ENCODE data around the gene PCSK4. TPM values are rescaled to one million over a fixed set of nuclear protein-coding genes. Genes with fewer than 3 reads are reported as not detected.

The PCSK4 gene
- total RNA-seq, 4 donors from 2014 or later = 2.8 to 10.4 (median 6.3) TPM

DNA sequence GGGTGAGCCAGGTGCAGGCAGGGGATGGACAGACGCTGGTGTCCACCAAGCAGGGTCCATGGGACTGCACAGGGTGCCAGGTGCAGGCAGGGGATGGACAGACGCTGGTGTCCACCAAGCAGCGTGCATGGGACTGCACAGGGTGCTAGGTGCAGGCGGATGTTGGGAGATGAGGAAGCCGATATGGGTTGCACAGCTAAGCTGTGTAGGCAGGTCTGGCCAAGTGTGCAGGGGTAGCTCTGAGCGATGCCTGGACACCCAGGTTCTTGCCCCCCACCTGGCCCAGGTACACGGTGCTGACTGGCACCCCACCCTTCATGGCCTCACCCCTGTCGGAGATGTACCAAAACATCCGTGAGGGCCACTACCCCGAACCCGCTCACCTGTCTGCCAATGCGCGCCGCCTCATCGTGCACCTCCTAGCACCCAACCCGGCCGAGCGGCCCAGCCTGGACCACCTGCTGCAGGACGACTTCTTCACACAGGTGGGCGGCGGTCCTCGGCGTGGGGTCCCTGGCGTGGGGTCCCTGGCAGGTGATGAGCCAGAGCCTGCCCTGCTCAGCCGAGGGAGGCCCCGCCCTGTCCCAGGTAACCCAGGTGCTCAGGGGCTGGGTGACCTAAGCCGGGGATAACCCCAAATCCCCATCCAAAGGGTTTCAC lies 37.6 kb upstream of the PCSK4 start:
- Histone ChIP-seq H3K4me1 (peaks cover 0 to 7% of the 10 kb centered on the region in 2 donors), H3K4me3 (replicated peaks in 1 of 3) (no peak overlapping the region), H3K27ac (no peak overlapping the region), H3K27me3 (peaks cover 7% of the 10 kb centered on the region), H3K36me3 (no peaks in the 10 kb centered on the region), H3K9me3 (no peaks in the 10 kb centered on the region)
- intact Hi-C loops (cut with DNase I) = loop anchor here (10.0 kb wide), 1 partner anchor 243 kb away; the partner anchor contains the start of gene EFNA2
- no peak for DNase-seq
- WGBS, 2 donors = 75 to 81% methylated on average over 16 to 25 of the region's 27 CpGs
- TF ChIP-seq CTCF (IDR thresholded peaks at IDR 0.05) (no peak), POLR2A (IDR thresholded peaks at IDR 0.05) (no peak)

DNA sequence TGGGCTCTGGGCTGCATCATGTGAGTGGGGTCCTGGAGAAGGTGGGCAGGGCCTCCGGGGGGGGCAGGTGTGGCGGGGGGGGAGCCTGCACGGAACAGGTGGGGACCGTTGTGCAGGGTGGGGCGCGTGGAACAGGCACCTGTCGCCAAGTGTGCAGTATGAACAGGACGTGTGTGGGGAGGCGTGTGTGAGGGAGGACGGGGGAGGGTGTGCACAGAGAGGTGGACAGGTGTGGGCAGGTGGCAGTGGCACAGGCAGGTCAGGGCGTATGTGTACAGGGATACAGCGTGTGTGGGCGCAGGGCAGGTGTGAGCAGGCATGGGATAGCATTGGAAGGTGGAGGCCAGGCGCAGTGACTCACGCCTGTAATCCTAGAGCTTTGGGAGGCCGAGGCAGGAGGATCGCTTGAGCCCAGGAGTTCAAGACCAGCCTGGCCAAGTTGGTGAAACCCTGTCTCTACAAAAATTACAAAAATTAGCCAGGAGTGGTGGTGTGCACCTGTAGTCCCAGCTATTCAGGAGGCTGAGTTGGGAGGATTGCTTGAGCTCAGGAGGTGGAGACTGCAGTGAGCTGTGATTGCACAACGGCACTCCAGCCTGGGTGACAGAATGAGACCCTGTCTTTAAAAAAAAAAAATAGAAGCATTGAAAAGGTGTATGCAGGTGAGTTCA lies 37.0 kb upstream of the PCSK4 start:
- Histone ChIP-seq H3K27me3 (peaks cover 7% of the 10 kb centered on the region), H3K36me3 (no peaks in the 10 kb centered on the region), H3K4me3 (replicated peaks in 1 of 3) (no peak overlapping the region), H3K9me3 (no peaks in the 10 kb centered on the region), H3K27ac (no peak overlapping the region), H3K4me1 (peaks cover 0 to 7% of the 10 kb centered on the region in 2 donors)
- no peak for DNase-seq
- intact Hi-C loops (cut with DNase I) = loop anchor here (10.0 kb wide), 1 partner anchor 242 kb away; the partner anchor contains the start of gene EFNA2
- 79 to 80% methylated on average over 18 of the region's 18 CpGs for WGBS, 2 donors
- TF ChIP-seq POLR2A (IDR thresholded peaks at IDR 0.05) (no peak), CTCF (IDR thresholded peaks at IDR 0.05) (no peak)

DNA sequence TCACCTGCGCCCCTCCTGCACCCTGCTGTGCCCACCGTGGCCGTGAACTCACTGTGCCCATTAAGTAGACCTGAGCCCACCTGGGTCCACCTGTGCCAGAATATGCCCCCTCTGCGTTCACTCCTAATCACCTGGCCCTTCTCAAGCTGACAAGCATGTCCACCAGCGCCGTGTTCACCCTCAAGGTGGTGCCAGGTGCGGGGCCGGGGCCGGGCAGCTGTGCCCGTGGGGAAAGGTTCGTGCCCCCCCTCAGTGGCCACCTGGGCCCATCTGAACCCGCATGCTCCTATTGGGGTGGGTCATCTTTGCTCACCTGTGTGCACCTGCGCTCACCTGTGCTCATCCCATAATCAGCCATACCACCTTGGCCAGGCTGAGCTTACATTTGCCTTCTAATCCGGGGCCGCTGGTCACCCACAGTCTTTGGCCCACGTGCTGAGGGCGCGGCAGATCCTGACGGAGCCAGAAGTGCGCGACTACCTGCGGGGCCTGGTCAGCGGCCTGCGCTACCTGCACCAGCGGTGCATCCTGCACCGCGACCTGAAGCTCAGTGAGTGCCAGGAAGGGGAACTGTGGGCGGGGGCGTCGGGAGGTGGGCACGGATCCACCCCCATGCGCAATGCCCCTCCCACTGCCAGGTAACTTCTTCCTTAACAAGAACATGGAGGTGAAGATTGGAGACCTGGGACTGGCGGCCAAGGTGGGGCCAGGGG lies 36.1 kb upstream of the PCSK4 start:
- DNase-seq = no peak
- Histone ChIP-seq H3K36me3 (no peaks in the 10 kb centered on the region), H3K4me3 (replicated peaks in 1 of 3) (no peak overlapping the region), H3K4me1 (peaks cover 0 to 7% of the 10 kb centered on the region in 2 donors), H3K27ac (no peak overlapping the region), H3K9me3 (no peaks in the 10 kb centered on the region), H3K27me3 (peaks cover 7% of the 10 kb centered on the region)
- intact Hi-C loops (cut with DNase I) = loop anchor here (10.0 kb wide), 1 partner anchor 241 kb away; the partner anchor contains the start of gene EFNA2
- TF ChIP-seq POLR2A (IDR thresholded peaks at IDR 0.05) (no peak), CTCF (IDR thresholded peaks at IDR 0.05) (no peak)
- 89 to 92% methylated on average over 13 to 16 of the region's 33 CpGs for WGBS, 2 donors

- WGBS, 2 donors = 64 to 80% methylated on average over 11 to 20 of the region's 31 CpGs
- TF ChIP-seq POLR2A (IDR thresholded peaks at IDR 0.05) (no peak), CTCF (IDR thresholded peaks at IDR 0.05) (no peak)
- H3K36me3 ChIP-seq = no peaks in the 10 kb centered on the region
- peaks cover 0 to 7% of the 10 kb centered on the region in 2 donors for H3K4me1 ChIP-seq
- no peak overlapping the region for H3K4me3 ChIP-seq (replicated peaks in 1 of 3)
- peaks cover 7% of the 10 kb centered on the region for H3K27me3 ChIP-seq
- intact Hi-C loops (cut with DNase I) = loop anchor here (10.0 kb wide), 1 partner anchor 241 kb away; the partner anchor contains the start of gene EFNA2
- DNase-seq = no peak
- H3K9me3 ChIP-seq = no peaks in the 10 kb centered on the region
- H3K27ac ChIP-seq = no peak overlapping the region
These were observed 35.2 kb upstream of the PCSK4 start for GRCh38 chr19:1525343-1525742.
